HL-60 (cell line): ENCODE results near the gene UTP14C.
A peak's percentile ranks its signal among the peaks of the same experiment; 100 is the strongest.

ENCODE experiments used
- DNase-seq, 2 experiments: peaks; one replicate each; pipeline ENCODE4 v3.0.0-alpha.2; 2010 to 2020; ENCODE audit warnings: low read depth in 1 of 2, low spot score in 1 of 2
- H3K27ac ChIP-seq: fragments of 250-450 bp; sonication (Bioruptor Pico); replicated peaks from 2 replicates; pipeline ENCODE4 v1.5.1; 2020; ENCODE audit warnings: mild to moderate bottlenecking, moderate library complexity
- H3K27me3 ChIP-seq: fragments of 250-450 bp; sonication (Bioruptor Pico); 2 replicates; pipeline ENCODE4 v1.5.1; 2021; ENCODE audit warnings: mild to moderate bottlenecking, moderate library complexity; ENCODE audit not compliant: insufficient read depth, poor library complexity, severe bottlenecking
- H3K4me3 ChIP-seq: replicated peaks from 2 replicates; pipeline ENCODE4 v1.5.1; 2011; ENCODE audit warnings: mild to moderate bottlenecking, control low read depth, low read length; ENCODE audit not compliant: insufficient read depth
- GABPA ChIP-seq: IDR thresholded peaks from 2 replicates; pipeline ENCODE4 v1.6.1; 2012; ENCODE audit warnings: low read depth
- POLR2AphosphoS5 ChIP-seq: IDR thresholded peaks from 2 replicates; pipeline ENCODE4 v1.6.1; 2012; ENCODE audit warnings: low read depth
- SPI1 ChIP-seq: IDR thresholded peaks from 2 replicates; pipeline ENCODE4 v1.6.1; 2012; ENCODE audit warnings: low read depth, mild to moderate bottlenecking, borderline replicate concordance
- TF ChIP-seq, protein P1 (sequence below): IDR thresholded peaks from one replicate; pipeline ENCODE4 v1.5.1; 2011; ENCODE audit warnings: low read length, control low read depth, inconsistent platforms; ENCODE audit not compliant: insufficient read depth
- TF ChIP-seq, protein P2 (sequence below): IDR thresholded peaks from 2 replicates; pipeline ENCODE4 v1.6.1; 2012; ENCODE audit warnings: low read depth; ENCODE audit not compliant: insufficient replicate concordance

Gene UTP14C

DNA sequence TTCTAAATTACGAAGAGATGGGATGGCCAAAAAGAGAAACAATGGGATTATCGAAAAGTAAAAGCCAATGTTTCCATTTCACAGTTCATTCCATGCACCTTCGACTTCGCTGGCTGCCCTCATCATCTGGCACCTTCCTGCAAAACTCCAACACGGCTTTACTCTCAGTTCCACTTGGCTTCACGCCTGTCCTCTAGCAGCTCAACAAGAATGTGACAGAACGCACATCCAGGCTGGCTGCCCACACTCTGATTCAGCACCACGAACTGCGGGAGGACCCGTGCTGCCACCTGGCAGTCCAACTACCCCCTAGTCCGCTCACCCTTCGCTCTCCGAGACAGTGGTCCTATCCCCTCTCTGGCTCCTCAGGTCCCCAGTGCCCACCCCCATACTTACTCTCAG lies 25.0 kb upstream of the UTP14C start:
- Histone ChIP-seq H3K27me3 (peaks cover 5% of the 10 kb centered on the region), H3K27ac (no peak overlapping the region), H3K4me3 (no peak overlapping the region)
- DNase-seq = no peak
- TF ChIP-seq GABPA = no peak
- TF ChIP-seq, protein P1, sequence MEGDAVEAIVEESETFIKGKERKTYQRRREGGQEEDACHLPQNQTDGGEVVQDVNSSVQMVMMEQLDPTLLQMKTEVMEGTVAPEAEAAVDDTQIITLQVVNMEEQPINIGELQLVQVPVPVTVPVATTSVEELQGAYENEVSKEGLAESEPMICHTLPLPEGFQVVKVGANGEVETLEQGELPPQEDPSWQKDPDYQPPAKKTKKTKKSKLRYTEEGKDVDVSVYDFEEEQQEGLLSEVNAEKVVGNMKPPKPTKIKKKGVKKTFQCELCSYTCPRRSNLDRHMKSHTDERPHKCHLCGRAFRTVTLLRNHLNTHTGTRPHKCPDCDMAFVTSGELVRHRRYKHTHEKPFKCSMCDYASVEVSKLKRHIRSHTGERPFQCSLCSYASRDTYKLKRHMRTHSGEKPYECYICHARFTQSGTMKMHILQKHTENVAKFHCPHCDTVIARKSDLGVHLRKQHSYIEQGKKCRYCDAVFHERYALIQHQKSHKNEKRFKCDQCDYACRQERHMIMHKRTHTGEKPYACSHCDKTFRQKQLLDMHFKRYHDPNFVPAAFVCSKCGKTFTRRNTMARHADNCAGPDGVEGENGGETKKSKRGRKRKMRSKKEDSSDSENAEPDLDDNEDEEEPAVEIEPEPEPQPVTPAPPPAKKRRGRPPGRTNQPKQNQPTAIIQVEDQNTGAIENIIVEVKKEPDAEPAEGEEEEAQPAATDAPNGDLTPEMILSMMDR = no peak
- TF ChIP-seq SPI1 = no peak
- TF ChIP-seq, protein P2, sequence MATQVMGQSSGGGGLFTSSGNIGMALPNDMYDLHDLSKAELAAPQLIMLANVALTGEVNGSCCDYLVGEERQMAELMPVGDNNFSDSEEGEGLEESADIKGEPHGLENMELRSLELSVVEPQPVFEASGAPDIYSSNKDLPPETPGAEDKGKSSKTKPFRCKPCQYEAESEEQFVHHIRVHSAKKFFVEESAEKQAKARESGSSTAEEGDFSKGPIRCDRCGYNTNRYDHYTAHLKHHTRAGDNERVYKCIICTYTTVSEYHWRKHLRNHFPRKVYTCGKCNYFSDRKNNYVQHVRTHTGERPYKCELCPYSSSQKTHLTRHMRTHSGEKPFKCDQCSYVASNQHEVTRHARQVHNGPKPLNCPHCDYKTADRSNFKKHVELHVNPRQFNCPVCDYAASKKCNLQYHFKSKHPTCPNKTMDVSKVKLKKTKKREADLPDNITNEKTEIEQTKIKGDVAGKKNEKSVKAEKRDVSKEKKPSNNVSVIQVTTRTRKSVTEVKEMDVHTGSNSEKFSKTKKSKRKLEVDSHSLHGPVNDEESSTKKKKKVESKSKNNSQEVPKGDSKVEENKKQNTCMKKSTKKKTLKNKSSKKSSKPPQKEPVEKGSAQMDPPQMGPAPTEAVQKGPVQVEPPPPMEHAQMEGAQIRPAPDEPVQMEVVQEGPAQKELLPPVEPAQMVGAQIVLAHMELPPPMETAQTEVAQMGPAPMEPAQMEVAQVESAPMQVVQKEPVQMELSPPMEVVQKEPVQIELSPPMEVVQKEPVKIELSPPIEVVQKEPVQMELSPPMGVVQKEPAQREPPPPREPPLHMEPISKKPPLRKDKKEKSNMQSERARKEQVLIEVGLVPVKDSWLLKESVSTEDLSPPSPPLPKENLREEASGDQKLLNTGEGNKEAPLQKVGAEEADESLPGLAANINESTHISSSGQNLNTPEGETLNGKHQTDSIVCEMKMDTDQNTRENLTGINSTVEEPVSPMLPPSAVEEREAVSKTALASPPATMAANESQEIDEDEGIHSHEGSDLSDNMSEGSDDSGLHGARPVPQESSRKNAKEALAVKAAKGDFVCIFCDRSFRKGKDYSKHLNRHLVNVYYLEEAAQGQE = no peak
- TF ChIP-seq POLR2AphosphoS5 = no peak

DNA sequence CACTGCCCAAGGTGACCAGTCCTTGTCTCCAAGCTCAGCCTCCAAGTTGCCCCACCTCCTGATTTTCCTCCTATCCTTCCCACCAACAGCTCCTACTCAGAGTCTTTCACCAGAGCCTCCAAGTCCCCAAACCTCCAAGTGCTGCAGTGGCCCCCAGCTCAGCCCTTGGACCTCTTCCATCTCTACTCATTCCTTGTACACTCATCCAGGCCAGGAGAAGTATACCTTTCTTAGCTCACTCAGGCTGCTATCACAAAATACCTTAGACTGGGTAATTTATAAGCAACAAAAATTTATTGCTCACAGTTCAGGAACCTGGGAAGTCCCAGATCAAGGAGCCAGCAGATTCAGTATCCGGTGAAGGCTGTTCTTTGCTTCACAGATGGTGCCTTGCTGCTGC lies 24.6 kb upstream of the UTP14C start:
- TF ChIP-seq, protein P1 = no peak
- TF ChIP-seq SPI1 (no peak), POLR2AphosphoS5 (no peak)
- TF ChIP-seq, protein P2 = no peak
- no peak for DNase-seq
- H3K27ac ChIP-seq = no peak overlapping the region
- no peak overlapping the region for H3K4me3 ChIP-seq
- peaks cover 5% of the 10 kb centered on the region for H3K27me3 ChIP-seq

DNA sequence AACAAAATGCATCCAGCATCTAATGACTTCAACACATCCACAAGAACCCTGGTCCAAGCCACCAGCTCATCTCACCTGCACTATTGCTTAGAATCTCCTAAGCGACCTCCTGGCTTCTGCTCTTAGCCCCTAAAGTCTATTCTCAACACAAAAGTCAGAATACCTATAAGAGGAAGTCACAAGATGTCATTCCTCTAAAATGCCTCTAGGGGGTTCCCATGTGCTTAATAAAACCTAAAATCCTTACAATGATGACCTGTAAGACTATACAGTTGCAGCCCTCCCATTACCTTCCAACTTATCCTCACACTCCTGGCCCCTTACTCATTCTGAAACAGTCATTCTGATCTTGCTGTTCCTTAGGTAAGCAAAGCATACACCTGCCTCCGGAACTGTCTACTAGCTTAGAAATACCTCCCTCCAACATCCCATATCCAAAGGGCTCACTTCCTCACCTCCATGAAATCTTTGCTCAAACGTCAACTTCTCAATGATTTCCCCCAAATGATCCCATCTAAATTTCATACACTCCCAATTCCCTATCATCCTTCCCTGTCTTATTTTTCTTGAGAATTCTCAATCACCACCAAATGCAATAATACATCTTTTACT lies 23.3 kb upstream of the UTP14C start:
- DNase-seq = peak in 1 of 2 experiments; percentile 22
- TF ChIP-seq, protein P2 = no peak
- TF ChIP-seq POLR2AphosphoS5 = no peak
- TF ChIP-seq GABPA = no peak
- TF ChIP-seq, protein P1 = peak; percentile 30
- TF ChIP-seq SPI1 = peak; percentile 89
- H3K27ac ChIP-seq = no peak overlapping the region
- H3K4me3 ChIP-seq = no peak overlapping the region
- H3K27me3 ChIP-seq = peaks cover 11% of the 10 kb centered on the region
